Neural cell (in vitro differentiated cells): ENCODE data around the gene XKRX.

ENCODE experiments used
- EP300 ChIP-seq: fragments of 450-650 bp; conservative IDR thresholded peaks from 2 replicates; pipeline ENCODE4 v1.6.1; 2014; ENCODE audit warnings: antibody characterized with exemption, mild to moderate bottlenecking, moderate library complexity; ENCODE audit not compliant: poor library complexity, severe bottlenecking
- EZH2 ChIP-seq: fragments of 200-600, 300-800 bp; shearing (Covaris generic), sonication (generic); IDR thresholded peaks from 2 replicates; pipeline ENCODE4 v1.6.1; 2014; ENCODE audit warnings: antibody characterized with exemption, low read length, borderline replicate concordance, mild to moderate bottlenecking; ENCODE audit not compliant: insufficient read depth, poor library complexity, severe bottlenecking
- POLR2AphosphoS5 ChIP-seq: IDR thresholded peaks from 2 replicates; pipeline ENCODE4 v1.6.1; 2012
- SMC3 ChIP-seq: fragments of 450-650 bp; conservative IDR thresholded peaks from 2 replicates; pipeline ENCODE4 v1.6.1; 2014; ENCODE audit warnings: antibody characterized with exemption, mild to moderate bottlenecking, moderate library complexity; ENCODE audit not compliant: poor library complexity
- TF ChIP-seq, protein P1 (sequence below): fragments of 450-650 bp; IDR thresholded peaks from 2 replicates; pipeline ENCODE4 v1.5.1; 2014; ENCODE audit warnings: antibody characterized with exemption, mild to moderate bottlenecking, moderate library complexity; ENCODE audit not compliant: poor library complexity, severe bottlenecking
- TF ChIP-seq, protein P2 (sequence below): IDR thresholded peaks from 2 replicates; pipeline ENCODE4 v1.6.1; 2012; ENCODE audit warnings: borderline replicate concordance

DNA sequence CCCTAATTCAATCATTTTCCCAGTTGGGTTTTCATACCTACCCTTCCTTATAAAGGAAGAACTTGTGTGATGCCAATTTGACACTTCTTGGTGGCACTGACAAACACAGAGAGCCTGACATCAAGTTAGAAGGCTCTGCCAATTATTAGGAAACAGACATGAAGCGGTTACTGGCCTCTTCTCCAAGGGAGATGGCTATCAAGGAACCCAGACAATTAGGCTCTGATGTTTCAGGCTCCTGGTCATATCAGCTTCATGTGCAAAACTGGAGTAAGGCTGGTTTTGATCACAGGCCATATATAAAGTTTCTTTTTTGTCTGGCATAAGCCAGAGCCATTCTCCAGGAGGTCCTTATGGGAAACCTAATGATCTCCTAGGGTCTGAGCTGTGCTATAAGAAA is 41.2 kb upstream of the XKRX start:
- TF ChIP-seq POLR2AphosphoS5, result no peak
- TF ChIP-seq SMC3, result no peak
- TF ChIP-seq, protein P1, sequence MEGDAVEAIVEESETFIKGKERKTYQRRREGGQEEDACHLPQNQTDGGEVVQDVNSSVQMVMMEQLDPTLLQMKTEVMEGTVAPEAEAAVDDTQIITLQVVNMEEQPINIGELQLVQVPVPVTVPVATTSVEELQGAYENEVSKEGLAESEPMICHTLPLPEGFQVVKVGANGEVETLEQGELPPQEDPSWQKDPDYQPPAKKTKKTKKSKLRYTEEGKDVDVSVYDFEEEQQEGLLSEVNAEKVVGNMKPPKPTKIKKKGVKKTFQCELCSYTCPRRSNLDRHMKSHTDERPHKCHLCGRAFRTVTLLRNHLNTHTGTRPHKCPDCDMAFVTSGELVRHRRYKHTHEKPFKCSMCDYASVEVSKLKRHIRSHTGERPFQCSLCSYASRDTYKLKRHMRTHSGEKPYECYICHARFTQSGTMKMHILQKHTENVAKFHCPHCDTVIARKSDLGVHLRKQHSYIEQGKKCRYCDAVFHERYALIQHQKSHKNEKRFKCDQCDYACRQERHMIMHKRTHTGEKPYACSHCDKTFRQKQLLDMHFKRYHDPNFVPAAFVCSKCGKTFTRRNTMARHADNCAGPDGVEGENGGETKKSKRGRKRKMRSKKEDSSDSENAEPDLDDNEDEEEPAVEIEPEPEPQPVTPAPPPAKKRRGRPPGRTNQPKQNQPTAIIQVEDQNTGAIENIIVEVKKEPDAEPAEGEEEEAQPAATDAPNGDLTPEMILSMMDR, result no peak
- no peak for TF ChIP-seq EZH2
- TF ChIP-seq EP300, result no peak
- TF ChIP-seq, protein P2, sequence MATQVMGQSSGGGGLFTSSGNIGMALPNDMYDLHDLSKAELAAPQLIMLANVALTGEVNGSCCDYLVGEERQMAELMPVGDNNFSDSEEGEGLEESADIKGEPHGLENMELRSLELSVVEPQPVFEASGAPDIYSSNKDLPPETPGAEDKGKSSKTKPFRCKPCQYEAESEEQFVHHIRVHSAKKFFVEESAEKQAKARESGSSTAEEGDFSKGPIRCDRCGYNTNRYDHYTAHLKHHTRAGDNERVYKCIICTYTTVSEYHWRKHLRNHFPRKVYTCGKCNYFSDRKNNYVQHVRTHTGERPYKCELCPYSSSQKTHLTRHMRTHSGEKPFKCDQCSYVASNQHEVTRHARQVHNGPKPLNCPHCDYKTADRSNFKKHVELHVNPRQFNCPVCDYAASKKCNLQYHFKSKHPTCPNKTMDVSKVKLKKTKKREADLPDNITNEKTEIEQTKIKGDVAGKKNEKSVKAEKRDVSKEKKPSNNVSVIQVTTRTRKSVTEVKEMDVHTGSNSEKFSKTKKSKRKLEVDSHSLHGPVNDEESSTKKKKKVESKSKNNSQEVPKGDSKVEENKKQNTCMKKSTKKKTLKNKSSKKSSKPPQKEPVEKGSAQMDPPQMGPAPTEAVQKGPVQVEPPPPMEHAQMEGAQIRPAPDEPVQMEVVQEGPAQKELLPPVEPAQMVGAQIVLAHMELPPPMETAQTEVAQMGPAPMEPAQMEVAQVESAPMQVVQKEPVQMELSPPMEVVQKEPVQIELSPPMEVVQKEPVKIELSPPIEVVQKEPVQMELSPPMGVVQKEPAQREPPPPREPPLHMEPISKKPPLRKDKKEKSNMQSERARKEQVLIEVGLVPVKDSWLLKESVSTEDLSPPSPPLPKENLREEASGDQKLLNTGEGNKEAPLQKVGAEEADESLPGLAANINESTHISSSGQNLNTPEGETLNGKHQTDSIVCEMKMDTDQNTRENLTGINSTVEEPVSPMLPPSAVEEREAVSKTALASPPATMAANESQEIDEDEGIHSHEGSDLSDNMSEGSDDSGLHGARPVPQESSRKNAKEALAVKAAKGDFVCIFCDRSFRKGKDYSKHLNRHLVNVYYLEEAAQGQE, result no peak
